HepG2 (cell line): ENCODE measurements around the gene AP1M1. TPM values are rescaled to one million over a fixed set of nuclear protein-coding genes. Genes with fewer than 3 reads are reported as not detected.

ENCODE experiments used
- ATAC-seq: fragments of 200-7000 bp; cut with Tn5 transposase; 3 replicates; pipeline ENCODE4 v1.9.1; 2020; ENCODE audit warnings: mild to moderate bottlenecking, moderate library complexity
- BruUV-seq: library from RNA; stranded (reverse); fragments of 400-500 nt; replicated peaks from 2 replicates; lab custom pipeline; 2021; lab: Mats Ljungman, UMichigan
- CTCF ChIA-PET: fragments of 300-600 bp; formaldehyde crosslinking; extraction: SDS; loops from one replicate; lab custom pipeline; 2021; ENCODE audit warnings: low total read pairs, inconsistent platforms, low intra/inter-chr PET ratio; lab: Yijun Ruan, JAX
- POLR2A ChIA-PET: fragments of 350-600 bp; sonication (Branson Sonifier 250); formaldehyde crosslinking; loops from one replicate; lab custom pipeline; 2020; ENCODE audit warnings: antibody characterized with exemption, inconsistent platforms; lab: Yijun Ruan, JAX
- DNase-seq: peaks from one replicate; pipeline ENCODE4 v3.0.0-alpha.2; 2015; ENCODE audit warnings: low spot score
- FAIRE-seq: peaks from 3 replicates; lab custom pipeline; 2011; peaks lifted over from hg19 to GRCh38; lab: Jason Lieb, UNC
- H2AFZ ChIP-seq: one replicate; pipeline ENCODE4 v1.6.1; 2011; ENCODE audit warnings: low read length, inconsistent platforms
- H3K27ac ChIP-seq: fragments of 300-600 bp; 3 replicates; pipeline ENCODE4 v1.8.0; 2011; ENCODE audit warnings: mixed run types, mild to moderate bottlenecking, mixed read lengths, low read length, inconsistent platforms; ENCODE audit not compliant: insufficient read depth; ENCODE audit errors: extremely low read length
- H3K27me3 ChIP-seq, 2 experiments: fragments of 200-600 bp in 1 of 2; 2 replicates in 1 of 2; 3 replicates in 1 of 2; pipeline versions ENCODE4 v1.6.0 to v1.8.0; 2011; ENCODE audit warnings: low read length in 2 of 2, mild to moderate bottlenecking in 2 of 2, moderate library complexity in 2 of 2, inconsistent platforms in 1 of 2; ENCODE audit not compliant: insufficient read depth in 2 of 2, control insufficient read depth in 1 of 2
- H3K36me3 ChIP-seq, 2 experiments: fragments of 200-600 bp in 1 of 2; replicated peaks in 1 of 2; 2 replicates in 1 of 2; 3 replicates in 1 of 2; pipeline versions ENCODE4 v1.5.1 to v1.8.0; 2011; ENCODE audit warnings: low read length in 2 of 2, inconsistent platforms in 1 of 2; ENCODE audit not compliant: insufficient read depth in 2 of 2, control insufficient read depth in 1 of 2
- H3K4me1 ChIP-seq: 2 replicates; pipeline ENCODE4 v1.5.1; 2012; ENCODE audit warnings: low read length, inconsistent platforms; ENCODE audit not compliant: insufficient read depth
- H3K4me2 ChIP-seq: 2 replicates; pipeline ENCODE4 v1.6.0; 2011; ENCODE audit warnings: low read depth, low read length, inconsistent platforms
- H3K4me3 ChIP-seq, 3 experiments: fragments of 200-600 bp in 1 of 3; sonication (generic), shearing (Covaris generic) in 1 of 3; replicated peaks in 1 of 3; 2 replicates each; pipeline ENCODE4 v1.5.1; 2011 to 2016; ENCODE audit warnings: low read length in 3 of 3, inconsistent platforms in 2 of 3, low read depth in 2 of 3, mild to moderate bottlenecking in 2 of 3, control low read depth in 1 of 3, mixed read lengths in 1 of 3; ENCODE audit not compliant: insufficient read depth in 1 of 3
- H3K79me2 ChIP-seq: one replicate; pipeline ENCODE4 v1.6.1; 2011; ENCODE audit warnings: low read length, inconsistent platforms; ENCODE audit not compliant: insufficient read depth
- H3K9ac ChIP-seq: 2 replicates; pipeline ENCODE4 v1.6.0; 2011; ENCODE audit warnings: mild to moderate bottlenecking, low read depth, low read length, inconsistent platforms; ENCODE audit not compliant: insufficient read depth
- H3K9me3 ChIP-seq: 2 replicates; pipeline ENCODE4 v1.5.1; 2012; ENCODE audit warnings: mild to moderate bottlenecking, low read length
- H4K20me1 ChIP-seq: 2 replicates; pipeline ENCODE4 v1.6.0; 2011; ENCODE audit warnings: inconsistent platforms, mild to moderate bottlenecking, low read length, moderate library complexity; ENCODE audit not compliant: insufficient read depth
- BCLAF1 ChIP-seq: fragments of 450-650 bp; IDR thresholded peaks from 2 replicates; pipeline ENCODE4 v1.6.1; 2017; ENCODE audit warnings: mild to moderate bottlenecking
- DDIT3 ChIP-seq: sonication (generic); formaldehyde crosslinking; IDR thresholded peaks from 2 replicates; pipeline ENCODE4 v1.4.0; 2020; ENCODE audit warnings: mild to moderate bottlenecking, missing genetic modification reagents
- FOXC1 ChIP-seq: sonication (generic); formaldehyde crosslinking; IDR thresholded peaks from 2 replicates; pipeline ENCODE4 v1.8.0; 2022; ENCODE audit warnings: mild to moderate bottlenecking, missing genetic modification reagents, borderline replicate concordance
- GATAD1 ChIP-seq: IDR thresholded peaks from 2 replicates; pipeline ENCODE4 v1.6.1; 2016; ENCODE audit warnings: missing genetic modification reagents, missing compliant biosample characterization
- KLF11 ChIP-seq: IDR thresholded peaks from 2 replicates; pipeline ENCODE4 v1.6.1; 2016; ENCODE audit warnings: missing compliant biosample characterization
- NR1H2 ChIP-seq: sonication (generic); formaldehyde crosslinking; IDR thresholded peaks from 2 replicates; pipeline ENCODE4 v1.8.1; 2022; ENCODE audit warnings: low read depth, missing genetic modification reagents, borderline replicate concordance
- SATB2 ChIP-seq: sonication (generic); formaldehyde crosslinking; IDR thresholded peaks from 2 replicates; pipeline ENCODE4 v1.5.0; 2020; ENCODE audit warnings: missing genetic modification reagents
- SMAD3 ChIP-seq: sonication (generic); formaldehyde crosslinking; IDR thresholded peaks from 2 replicates; pipeline ENCODE4 v1.4.0; 2020; ENCODE audit warnings: missing genetic modification reagents
- SP5 ChIP-seq: IDR thresholded peaks from 2 replicates; pipeline ENCODE4 v1.6.1; 2016; ENCODE audit warnings: low read depth, borderline replicate concordance
- TCF7L2 ChIP-seq: IDR thresholded peaks from 2 replicates; pipeline ENCODE4 v1.6.1; 2011; ENCODE audit warnings: mild to moderate bottlenecking, low read depth, low read length, moderate library complexity
- ZNF20 ChIP-seq: sonication (generic); formaldehyde crosslinking; IDR thresholded peaks from 2 replicates; pipeline ENCODE4 v1.4.0; 2020; ENCODE audit warnings: mild to moderate bottlenecking, moderate library complexity, missing genetic modification reagents
- ZNF770 ChIP-seq: sonication (generic); formaldehyde crosslinking; IDR thresholded peaks from 2 replicates; pipeline ENCODE4 v1.5.0; 2020; ENCODE audit warnings: mild to moderate bottlenecking, missing genetic modification reagents
- WGBS: methylation state at CpG from one replicate; pipeline ENCODE4 v1.1.6; 2017; ENCODE audit warnings: low lambda C conversion rate; 5-methylcytosine and 5-hydroxymethylcytosine counted together
- in situ Hi-C: cut with HindIII; loops from 2 replicates; pipeline ENCODE4 v1.10.0; 2017; ENCODE audit warnings: low pct_unique_long_range_greater_than_20kb; ENCODE audit not compliant: extremely low pct_ligation_motif_present
- intact Hi-C: fragments of 100-400 bp; cut with micrococcal nuclease; formaldehyde crosslinking; loops from one replicate; pipeline ENCODE4 v1.10.0; 2022; ENCODE audit not compliant: unreplicated experiment
- polyA plus RNA-seq, 8 experiments: library from polyadenylated mRNA; depleted of rRNA in 3 of 8; stranded (reverse) in 7 of 8; unstranded in 1 of 8; fragments of >200 nt; fragmentation: Illumina TruSeq in 4 of 8; extraction: Trizol in 4 of 8; gene quantifications; 2 replicates each; pipeline versions ENCODE4 v1.2.1 to v1.2.3, GENCODE V29; 2011 to 2016; ENCODE audit warnings: low read depth in 4 of 8, missing spikeins in 1 of 8, mixed read lengths in 1 of 8; ENCODE audit not compliant: insufficient read depth in 1 of 8
- total RNA-seq, 5 experiments: library from RNA; depleted of rRNA; stranded (reverse); fragments of >200 nt; fragmentation: Illumina TruSeq; extraction: Trizol; gene quantifications; 2 replicates each; pipeline ENCODE4 v1.2.3, GENCODE V29; 2016; ENCODE audit warnings: low read depth in 1 of 5
- TF ChIP-seq, protein P1 (sequence below): sonication (generic); formaldehyde crosslinking; IDR thresholded peaks from 2 replicates; pipeline ENCODE4 v1.8.0; 2022; ENCODE audit warnings: mild to moderate bottlenecking, missing genetic modification reagents; ENCODE audit not compliant: insufficient replicate concordance
- TF ChIP-seq, protein P2 (sequence below): sonication (generic); formaldehyde crosslinking; IDR thresholded peaks from 2 replicates; pipeline ENCODE4 v1.4.0; 2020; ENCODE audit warnings: low read depth, mild to moderate bottlenecking, missing genetic modification reagents

AP1M1 gene
- total and polyA plus RNA-seq, 2 of the 13 experiments (the other 11 are each of a cell fraction or from before 2014, with no cell fraction given): 34.4 to 46.1 TPM

DNA sequence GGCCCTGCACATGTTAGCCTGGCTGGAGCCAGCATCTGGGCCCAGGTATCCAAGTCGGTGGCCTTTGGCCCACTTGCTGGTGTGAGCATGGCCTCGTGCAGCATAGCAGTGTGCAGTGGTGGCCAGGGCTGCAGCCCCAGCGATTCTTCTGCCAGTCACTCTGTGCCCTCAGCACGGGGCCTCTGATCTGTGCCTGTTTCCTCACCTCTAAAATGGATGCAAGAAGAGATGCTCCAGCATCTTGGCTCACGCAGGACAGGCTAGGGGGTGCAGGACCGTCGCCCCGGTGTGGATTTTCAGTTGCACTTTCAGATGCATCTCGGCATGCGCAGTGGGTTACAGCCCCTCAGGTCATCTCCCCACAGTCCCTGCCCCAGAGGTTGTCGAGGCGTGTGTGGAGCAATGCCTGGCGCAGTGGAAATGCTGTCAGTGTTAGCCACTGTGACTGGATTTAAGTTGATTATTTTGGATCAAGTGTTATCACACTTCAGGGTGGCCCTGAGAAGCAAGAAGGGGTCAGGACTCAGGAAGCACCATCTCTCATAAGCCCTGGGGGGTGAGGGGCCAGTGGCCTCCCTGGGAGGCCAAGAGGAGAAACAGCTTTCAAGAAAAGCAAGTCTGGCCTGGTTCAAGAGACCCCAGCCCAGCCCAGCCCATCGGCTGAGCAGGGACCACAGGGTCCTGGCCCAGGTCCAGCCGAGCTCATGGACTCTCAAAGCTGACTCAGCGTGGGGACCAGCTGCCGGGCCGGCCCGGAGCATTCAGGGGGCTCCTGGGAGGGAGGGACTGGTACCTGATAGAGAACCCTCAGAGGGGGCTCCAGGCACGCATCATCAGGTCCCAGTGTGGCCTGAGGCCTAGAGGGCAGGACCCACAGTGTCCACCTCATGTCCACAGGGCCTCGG lies 27.8 kb downstream of the AP1M1 start:
- Histone ChIP-seq H2AFZ (no peak overlapping the region), H3K4me3 (no peak overlapping the region), H3K4me1 (no peaks in the 10 kb centered on the region), H3K4me2 (no peak overlapping the region), H3K27ac (no peak overlapping the region), H3K36me3 (peaks cover 22 to 56% of the 10 kb centered on the region in 2 experiments), H3K79me2 (no peaks in the 10 kb centered on the region), H3K27me3 (no peaks in the 10 kb centered on the region), H3K9ac (no peak overlapping the region), H4K20me1 (no peaks in the 10 kb centered on the region), H3K9me3 (peaks cover 13% of the 10 kb centered on the region)
- WGBS: 100% methylated on average over 4 of the region's 21 CpGs
- BruUV-seq: no TSS peak
- intact Hi-C loops (no loop called here), in situ Hi-C loops (no loop called here)
- POLR2A ChIA-PET: no interaction called here
- CTCF ChIA-PET: no interaction called here
- no peak for FAIRE-seq
- ATAC-seq: no peak
- no peak for DNase-seq
- TF ChIP-seq BCLAF1 (no peak), FOXC1 (CRISPR knock-in tag) (no peak), SMAD3 (no peak), ZNF20 (CRISPR knock-in tag) (no peak), KLF11 (CRISPR knock-in tag) (no peak), SATB2 (CRISPR knock-in tag) (no peak), GATAD1 (CRISPR knock-in tag) (no peak), DDIT3 (CRISPR knock-in tag) (no peak), SP5 (no peak), TCF7L2 (no peak), ZNF770 (CRISPR knock-in tag) (no peak), NR1H2 (CRISPR knock-in tag) (no peak)
- TF ChIP-seq, protein P1, sequence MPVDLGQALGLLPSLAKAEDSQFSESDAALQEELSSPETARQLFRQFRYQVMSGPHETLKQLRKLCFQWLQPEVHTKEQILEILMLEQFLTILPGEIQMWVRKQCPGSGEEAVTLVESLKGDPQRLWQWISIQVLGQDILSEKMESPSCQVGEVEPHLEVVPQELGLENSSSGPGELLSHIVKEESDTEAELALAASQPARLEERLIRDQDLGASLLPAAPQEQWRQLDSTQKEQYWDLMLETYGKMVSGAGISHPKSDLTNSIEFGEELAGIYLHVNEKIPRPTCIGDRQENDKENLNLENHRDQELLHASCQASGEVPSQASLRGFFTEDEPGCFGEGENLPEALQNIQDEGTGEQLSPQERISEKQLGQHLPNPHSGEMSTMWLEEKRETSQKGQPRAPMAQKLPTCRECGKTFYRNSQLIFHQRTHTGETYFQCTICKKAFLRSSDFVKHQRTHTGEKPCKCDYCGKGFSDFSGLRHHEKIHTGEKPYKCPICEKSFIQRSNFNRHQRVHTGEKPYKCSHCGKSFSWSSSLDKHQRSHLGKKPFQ (CRISPR knock-in tag): no peak
- TF ChIP-seq, protein P2, sequence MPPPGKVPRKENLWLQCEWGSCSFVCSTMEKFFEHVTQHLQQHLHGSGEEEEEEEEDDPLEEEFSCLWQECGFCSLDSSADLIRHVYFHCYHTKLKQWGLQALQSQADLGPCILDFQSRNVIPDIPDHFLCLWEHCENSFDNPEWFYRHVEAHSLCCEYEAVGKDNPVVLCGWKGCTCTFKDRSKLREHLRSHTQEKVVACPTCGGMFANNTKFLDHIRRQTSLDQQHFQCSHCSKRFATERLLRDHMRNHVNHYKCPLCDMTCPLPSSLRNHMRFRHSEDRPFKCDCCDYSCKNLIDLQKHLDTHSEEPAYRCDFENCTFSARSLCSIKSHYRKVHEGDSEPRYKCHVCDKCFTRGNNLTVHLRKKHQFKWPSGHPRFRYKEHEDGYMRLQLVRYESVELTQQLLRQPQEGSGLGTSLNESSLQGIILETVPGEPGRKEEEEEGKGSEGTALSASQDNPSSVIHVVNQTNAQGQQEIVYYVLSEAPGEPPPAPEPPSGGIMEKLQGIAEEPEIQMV (CRISPR knock-in tag): no peak
